GM19397 (cell line): ENCODE data around the gene ZNF780B.

Experiments used
- ATAC-seq: cut with Tn5 transposase; IDR thresholded peaks from one replicate; pipeline ENCODE4 v1.9.1; 2021; ENCODE audit warnings: mild to moderate bottlenecking, moderate library complexity; ENCODE audit not compliant: unreplicated experiment

The ZNF780B gene

DNA sequence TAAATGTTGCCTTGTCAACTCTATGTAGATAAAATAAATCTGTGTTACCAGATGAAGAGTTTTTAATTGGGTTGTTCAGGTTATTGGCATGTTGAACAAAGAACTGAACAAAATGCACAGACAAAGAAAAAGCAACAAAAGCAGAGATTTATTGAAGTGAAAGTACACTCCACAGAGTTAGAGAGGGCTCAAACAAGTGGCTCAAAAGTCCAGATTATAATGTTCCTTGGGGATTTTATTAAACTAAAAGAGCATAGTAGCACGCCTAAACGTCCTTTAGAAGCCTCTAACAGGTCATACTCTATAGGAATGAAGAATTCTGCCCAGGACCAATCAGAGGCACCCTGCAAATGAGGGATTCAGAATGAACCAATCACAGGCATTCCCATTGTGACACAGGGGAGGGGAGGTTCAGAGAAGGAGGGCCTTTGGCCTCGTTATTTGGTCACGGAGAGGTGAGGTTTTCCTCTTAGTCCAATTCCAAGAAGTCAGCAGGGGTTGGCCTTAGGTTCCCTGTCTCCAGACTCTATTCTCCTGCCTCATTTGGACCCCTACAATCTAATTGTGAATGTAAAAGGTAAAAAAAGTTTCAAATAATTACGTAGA lies 72.2 kb downstream of the ZNF780B start:
- ATAC-seq: no peak

DNA sequence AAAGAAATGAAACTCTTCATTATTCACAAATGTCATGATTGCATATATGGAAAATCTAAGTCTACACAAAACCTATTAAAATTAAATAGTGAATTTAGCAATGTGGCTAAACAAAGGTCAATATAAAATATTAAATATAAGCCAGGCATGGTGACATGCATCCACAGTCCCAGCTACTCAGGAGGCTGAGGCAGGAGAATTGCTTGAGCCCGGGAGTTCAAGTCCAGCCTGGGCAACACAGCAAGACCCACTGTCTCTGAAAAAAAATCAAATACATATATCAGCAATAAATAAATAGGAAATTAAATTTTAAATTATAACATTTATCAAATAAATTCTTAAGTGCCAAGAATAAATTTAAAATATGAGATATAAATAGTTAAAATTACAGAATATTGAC lies 73.1 kb downstream of the ZNF780B start:
- no peak for ATAC-seq
